ENCODE measurements around the gene NTRK3. TPM values are rescaled to one million over a fixed set of nuclear protein-coding genes. Genes with fewer than 3 reads are reported as not detected.

The NTRK3 gene
- total and polyA plus RNA-seq, 2 of the 8 experiments (the other 6 are each of a cell fraction or from before 2014, with no cell fraction given): 4.5 to 6.8 TPM

- TF ChIP-seq CHD7 (IDR thresholded peaks at IDR 0.05; ENCODE audit: insufficient replicate concordance, low read length) (no peak), POLR2AphosphoS5 (IDR thresholded peaks at IDR 0.05; ENCODE audit: low read depth, low read length) (no peak), FOSL1 (IDR thresholded peaks at IDR 0.05; ENCODE audit: insufficient read depth, low read depth, low read length) (no peak), BACH1 (IDR thresholded peaks at IDR 0.05; ENCODE audit: low read length) (no peak), HDAC2 (IDR thresholded peaks at IDR 0.05; ENCODE audit: borderline replicate concordance in 1 of 2, low read depth in 2 of 2, low read length in 2 of 2) (no peak), CEBPB (IDR thresholded peaks at IDR 0.05; ENCODE audit: low read depth, low read length) (no peak), ATF3 (IDR thresholded peaks at IDR 0.05; ENCODE audit: insufficient read depth, low read depth, low read length) (no peak), ASH2L (IDR thresholded peaks at IDR 0.05; ENCODE audit: low read length) (no peak)
Observed at GRCh38 chr15:87955284-87955909, 301.1 kb downstream of the NTRK3 start (continued).
